ENCODE results near the gene SLC10A7.
A peak's percentile ranks its signal among the peaks of the same experiment; 100 is the strongest.

Gene SLC10A7

DNA sequence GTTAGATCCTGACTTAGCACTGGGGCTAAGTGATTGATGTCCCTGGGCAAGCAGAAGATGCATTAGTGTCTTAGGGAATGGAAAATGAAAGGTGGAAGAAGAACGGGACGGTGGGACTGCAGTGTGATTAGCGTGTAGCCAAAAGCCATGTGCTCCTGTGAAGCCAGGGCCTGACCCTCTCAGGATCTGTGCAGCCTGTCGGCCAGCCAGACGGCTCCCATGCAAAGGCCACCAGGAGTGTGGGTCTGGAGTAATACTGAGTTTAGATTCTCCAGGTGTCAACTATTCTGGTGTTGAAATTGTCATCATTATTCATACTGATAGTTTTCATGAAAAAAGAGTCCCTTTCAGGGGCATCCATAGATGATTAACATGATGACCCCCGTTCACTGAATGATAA is 275.4 kb downstream of the SLC10A7 start:
- DNase-seq: no peak

DNA sequence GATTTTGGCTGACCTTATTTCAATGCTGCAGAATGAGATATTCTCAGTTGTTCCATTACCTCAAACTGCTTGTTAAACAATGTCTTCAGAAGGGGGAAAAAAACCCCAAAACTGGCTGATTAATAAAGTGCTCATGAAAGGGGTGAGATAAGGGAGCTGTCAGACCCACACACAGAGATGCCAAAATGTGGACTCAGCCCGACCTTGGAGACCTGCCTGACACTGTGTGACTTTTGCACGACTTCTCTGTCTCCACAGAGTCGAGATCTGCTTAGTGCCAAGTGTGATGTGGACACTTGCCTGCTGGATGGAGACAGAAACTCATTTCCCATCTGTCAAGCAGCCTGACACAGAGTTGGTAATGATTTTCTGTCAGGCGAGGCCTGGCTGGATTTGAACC is 275.9 kb downstream of the SLC10A7 start:
- DNase-seq: no peak

DNA sequence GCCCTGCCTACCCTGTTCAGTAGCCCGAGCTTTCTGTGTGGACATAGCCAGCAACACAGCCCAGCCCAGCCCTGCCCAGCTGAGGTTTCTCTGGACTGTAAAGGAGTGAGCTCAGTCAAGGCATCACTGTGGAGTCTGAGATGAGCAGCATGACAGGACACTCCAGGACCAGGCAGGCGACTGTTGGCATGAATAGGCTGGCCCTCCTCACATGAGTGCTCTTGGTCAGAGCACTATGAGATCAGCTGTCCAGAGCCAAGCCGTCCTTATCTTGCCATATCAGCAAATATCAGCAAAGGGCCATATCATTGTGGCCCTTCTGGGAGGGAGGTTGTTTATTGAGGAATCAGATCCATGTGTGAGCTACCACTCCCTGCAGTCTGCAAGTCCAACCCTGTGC is 276.5 kb downstream of the SLC10A7 start:
- DNase-seq: no peak

DNA sequence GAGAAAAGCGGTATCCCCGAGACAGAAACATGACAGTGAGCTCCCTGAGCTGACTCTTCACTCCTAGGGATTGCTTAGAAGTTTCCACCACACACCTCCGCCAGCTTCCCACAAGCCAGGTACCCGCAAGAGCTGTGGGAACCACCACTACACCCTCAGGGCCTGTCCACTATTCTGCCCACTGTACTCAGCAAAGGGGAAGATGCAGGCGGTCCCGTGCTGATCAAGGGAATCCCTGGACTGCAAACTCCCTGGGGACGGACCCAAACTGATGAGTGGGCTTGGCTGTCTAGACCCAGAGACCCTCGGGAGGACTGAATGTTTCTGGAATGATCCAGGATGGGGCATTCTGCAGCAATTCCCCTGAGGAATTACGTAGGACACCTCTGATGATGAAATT is 277.2 kb downstream of the SLC10A7 start:
- DNase-seq: no peak

DNA sequence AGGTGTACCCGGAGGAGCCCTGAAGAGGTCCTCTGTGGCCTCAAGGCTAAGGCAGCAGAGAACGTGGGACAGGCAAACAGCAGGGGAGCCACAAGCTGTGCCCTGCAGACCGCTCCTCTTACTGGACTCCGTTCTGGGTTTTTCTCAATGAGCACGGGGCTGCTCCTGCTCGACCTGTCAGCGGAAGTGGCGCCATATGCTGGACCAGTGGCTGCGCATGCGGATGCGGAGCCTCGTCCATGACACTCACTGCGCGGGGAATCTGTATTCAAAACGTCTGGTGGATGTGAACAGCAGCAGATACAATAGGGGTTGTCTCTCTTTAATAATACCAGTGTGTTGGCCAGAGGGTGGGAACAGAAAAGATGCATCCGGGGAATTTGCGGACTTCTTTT is 277.9 kb downstream of the SLC10A7 start:
- no peak for DNase-seq

DNA sequence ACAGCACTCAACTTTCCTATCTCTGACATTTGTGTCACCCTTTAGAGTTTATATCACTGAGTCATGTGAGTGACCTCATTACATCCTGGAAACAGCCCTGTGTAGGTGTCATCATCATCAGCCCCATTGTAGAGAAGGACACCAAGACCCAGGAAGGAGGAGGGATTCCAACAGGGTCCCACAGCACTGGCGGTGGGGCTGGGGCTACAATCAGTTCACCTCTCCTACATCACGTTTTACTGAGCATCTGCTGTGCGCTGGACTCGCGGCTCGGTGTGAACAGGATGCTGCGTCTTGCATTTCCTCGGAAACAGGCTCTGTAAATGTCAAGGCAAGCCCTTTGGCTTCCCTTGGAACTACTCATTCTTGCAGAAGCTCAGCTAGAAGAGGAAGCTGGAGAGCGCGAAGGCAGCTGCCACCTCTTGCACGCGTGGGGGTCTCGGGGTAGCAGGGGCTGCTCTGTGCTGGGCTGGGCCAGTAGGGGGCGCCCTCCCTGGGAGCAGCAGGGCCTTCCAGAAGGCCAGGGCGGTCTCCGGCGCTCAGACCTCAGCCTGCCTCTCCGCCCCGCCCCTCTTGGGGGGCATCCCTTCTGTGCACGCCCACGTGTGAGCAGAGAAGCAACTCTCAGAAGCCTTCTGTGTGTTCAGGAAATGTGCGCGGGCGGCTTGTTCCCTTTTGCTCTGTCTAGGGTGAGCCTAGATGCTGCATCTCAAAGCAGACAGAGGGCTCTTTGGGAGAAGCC is 278.4 kb downstream of the SLC10A7 start:
- DNase-seq: peak; percentile 26 to 51

DNA sequence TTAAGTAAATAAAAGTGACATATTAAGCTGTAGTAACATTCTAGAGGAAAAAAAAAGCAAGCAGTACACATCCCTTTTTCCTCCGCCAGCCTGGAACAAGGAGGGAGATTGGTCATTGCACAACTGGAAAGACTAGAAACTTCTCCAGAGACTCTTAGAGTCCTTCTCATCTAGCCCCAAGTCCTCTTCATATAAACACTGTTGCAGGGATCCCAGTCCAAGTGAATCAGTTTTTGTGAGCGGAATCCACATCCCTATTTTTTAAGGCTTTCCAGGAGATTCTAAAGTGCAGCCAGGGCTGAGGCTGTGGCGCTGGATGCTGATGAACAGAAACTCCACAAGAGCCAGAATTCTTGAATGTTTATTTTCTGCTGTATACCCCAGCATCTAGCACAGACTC is 283.6 kb downstream of the SLC10A7 start:
- no peak for DNase-seq

DNA sequence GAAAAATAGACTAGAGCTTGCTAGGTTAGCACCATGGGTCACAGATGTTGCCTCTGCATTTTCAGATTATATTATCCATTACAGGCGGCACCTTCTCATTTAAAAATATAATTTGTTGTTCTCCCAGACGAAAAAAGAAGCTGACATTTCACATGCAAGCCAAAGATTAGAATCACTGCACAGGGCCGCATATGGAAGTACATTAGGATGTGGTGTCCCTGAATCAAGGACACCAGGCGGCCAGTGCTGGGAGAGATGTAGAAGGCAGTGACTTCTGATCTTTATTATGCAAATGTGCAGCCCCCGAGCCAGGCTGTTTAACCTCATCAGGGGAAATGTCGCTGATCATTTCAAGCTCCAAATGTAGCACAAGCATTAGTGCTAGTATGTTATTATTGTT is 284.6 kb downstream of the SLC10A7 start:
- DNase-seq: no peak

DNA sequence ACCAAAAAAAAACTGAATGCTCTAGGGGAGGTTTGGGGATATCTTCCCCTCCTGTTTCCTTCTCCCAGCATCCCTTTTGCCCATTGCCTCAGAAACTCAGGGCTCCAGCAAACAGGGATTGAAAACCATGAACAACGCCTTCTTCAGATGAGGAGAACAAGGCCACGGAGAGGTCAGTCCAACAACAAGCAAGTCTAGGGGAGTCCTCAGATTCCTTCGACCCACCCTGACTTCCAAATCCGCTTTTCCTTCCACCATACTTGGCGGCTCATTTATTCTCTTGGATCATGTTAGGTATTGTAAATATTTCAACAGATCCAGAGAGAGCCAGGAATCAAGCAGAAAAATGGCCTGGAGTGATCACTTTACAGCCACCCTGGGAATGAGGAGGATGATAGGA is 285.5 kb downstream of the SLC10A7 start:
- no peak for DNase-seq

DNA sequence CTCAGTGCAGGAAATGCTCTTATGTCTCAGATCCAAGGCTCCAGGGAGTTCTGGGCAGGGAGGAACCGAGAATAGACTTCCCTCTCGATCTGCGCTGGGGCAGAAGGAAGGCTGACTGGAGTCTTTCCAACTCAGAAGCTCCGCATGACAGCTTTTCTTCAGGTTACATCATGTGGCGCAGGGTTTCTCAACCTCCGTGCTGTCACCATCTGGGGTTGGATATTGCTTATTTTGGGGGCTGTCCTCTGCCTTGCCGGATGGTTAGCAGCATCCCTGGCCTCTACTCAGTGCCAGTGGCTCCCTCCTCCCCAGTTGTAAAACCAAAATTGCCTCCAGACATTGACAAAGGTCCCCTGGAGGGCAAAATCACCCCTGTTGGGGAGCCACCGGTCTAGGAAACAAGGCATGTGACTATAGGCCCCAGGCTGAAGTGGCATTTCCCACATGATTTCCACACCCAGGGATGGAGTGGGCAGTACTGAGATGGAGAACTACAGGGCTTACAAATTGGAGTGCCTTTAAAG is 286.0 kb downstream of the SLC10A7 start:
- no peak for DNase-seq

DNA sequence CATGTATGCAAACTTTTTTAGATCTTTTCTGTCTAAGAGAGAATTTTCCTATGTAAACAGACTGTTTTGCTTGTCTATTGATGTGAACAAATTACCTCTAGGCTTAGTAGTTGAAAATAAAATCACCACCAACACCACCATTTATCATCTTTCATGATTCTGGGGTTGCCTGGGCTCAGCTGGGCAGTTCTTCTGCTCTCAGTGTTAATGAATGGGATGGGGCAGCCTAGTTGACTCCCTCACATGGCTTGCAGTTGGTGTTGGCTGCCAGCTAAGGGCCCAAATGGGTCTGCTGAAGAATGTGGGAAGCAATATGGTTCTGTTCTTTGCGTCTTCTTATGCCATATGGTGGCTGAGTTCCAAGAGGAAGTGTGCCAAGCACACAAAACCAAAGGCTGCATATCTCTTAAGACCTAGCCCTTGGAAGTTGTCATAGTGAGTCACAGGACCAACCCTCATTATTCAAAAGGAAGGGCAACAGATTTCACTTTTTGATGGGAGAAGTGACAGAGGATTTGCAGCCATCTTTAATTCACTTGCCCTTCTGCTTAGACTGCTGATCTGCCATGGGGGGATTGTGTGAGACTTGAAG is 289.5 kb downstream of the SLC10A7 start:
- no peak for DNase-seq

DNA sequence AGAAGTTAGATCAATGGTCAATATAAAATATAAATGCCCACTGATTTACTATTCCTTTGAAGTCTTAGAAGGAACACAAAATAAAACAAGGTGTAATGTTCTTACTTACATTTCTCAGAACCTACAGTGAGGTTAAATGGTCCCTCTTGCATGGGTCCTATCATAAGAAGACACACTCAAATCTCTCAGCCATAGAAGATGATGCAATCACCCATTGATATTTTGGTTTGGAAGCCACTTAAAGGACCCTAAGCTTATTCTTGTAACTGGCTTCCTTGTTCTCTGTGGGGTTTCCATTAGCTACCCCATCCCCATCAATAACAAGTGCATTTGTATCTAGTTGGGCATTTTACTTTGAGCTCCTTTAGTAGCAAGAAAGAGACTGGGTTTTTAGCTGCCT is 292.3 kb downstream of the SLC10A7 start:
- no peak for DNase-seq

DNA sequence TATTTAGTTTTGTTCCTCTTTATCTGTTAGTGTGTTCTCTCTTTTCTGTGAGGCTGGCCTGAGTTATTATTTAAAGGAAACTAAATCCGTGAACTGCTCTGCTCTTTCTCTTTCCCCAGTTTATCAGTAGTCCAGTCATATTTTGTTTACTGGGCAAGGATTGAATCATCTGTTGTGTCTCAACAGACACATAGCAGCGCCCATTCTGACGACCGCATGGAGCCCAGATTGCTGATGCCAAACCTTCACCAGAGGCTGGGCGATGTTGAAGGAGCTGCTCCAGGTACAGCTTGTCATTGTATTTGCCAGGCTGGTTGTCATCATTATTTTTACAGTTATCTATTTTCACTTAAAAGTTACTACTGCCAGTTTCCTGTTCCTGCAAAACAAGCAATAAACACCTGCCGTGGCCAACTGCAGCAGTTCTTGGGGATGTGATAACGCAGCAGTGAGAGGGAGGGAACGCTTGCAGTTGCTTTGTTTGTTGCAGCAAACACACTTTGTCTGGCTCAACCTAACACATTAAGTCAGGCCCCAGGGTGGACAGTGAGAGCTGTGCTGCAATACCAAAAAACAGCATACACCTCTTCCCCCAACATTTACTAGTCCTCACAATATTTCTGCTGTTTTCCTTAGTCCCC is 297.3 kb downstream of the SLC10A7 start:
- no peak for DNase-seq

DNA sequence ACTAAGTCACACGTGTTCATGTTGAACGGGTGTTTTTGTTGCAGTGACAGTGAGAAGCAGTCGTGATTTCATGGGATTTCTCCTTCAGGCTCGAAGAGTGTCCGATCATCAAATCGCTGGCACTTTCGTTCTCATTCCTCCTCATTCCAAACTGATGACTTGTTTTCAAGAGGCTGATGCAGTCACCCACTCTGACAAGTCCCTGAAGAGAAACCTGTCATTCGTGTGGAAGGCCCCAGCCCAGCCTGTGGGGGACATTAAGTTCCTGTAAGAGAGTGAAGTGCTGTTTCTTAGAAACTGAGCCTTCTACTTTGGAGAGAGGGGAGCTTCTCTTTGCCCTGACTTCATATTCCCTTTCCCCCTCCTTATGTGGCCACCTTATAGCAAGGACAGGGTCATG is 299.4 kb downstream of the SLC10A7 start:
- no peak for DNase-seq

DNA sequence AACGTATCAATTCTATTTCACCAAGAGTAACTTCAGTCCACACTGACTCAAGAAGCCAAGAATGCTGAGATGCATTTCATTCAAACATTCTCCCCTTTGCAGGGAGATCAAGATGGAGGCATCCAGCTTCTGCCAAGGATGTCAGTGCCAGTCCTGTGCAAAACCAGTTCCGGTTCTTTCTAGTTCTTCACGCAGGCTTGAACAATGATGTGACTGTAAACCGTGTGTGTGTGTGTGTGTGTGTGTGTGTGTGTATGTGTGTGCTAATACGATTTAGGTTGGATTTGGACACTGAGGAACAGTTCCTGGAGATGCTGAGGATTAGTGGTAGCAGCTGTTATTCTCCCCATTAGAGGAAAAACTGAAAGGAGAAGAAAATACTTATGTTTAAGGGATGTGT is 307.5 kb downstream of the SLC10A7 start, which contains the start of gene REELD1:
Gene REELD1 (plus strand): TSS at position 301 of the 400 bp plus-strand sequence. CDS start 2,415 bp downstream, outside the sequence.
- DNase-seq: no peak

DNA sequence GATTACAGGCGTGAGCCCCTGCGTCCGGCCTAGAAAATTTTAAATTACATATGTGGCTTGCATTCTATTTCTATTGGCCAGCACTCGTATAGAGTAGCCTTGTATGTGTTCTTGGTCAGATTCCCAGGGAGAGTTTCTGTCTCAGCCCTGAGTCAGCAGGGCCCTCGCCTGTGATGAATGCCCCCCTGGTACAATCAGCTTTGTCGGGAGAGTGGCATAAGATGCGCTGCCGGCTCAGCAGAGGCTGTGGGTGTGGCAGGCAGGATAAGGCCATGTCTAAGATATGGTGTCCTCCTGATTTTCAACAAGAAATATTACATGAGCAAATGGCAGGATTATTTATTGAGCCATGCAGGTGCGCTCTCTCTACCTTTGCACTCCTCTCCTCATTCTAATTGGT is 309.0 kb downstream of the SLC10A7 start:
- no peak for DNase-seq

DNA sequence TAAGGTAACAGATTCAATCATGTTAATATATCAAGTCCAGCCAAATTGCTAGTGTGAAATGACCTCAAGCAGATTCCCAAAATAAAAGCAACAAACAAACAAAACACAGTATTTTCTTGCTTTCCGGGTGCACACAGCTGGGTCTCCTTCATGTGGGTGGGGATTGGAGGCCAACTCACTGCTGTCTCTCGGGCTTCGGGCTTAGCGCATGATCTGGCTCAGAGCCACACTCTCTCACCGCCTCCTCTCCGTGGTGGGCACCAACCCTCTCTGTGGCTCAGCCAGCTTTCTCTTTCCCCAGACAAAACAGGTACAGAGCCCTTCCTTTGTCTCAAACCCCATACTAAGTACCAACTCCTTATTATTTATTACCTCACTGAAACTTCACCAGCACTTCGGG is 310.3 kb downstream of the SLC10A7 start:
- DNase-seq: no peak

DNA sequence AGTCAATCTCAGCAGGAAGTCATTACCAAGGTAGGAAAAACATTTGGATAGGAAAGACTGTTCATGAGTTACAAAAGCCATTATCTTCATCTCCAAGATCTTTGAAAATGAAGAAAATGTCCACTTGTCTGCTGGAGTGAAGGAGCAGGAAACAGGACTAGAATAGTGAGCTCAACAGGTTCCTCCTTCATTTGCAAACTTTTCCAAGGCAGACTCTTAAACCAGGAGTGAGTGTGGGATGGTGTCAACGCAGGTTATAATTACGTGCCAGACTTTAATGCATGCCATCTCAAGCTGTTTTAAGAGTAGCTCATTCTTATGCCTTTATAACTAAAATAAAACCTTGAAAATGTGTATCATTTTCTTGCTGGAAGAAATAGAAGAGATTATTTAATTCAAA is 310.9 kb downstream of the SLC10A7 start:
- no peak for DNase-seq

DNA sequence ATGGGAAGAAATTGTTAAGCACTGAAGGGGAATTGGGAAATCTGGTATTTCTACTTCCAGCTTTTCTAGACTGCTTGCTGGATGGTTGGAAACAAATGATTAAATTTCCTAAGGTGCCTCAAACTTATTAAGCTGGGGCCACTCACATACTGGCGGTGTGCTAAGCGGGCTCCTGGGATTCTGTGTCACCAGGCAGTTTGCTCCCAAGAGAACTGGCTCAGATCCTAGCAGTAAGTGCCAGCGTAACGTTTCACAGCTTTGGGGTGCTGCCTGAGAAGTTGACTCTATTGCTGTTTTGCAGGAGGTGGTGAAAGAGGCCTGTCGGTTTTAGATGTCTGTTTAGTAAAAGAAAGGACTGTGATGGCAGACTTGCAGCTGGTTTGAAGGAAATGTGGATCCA is 314.3 kb downstream of the SLC10A7 start:
- no peak for DNase-seq

All from CD4-positive, alpha-beta T cell treated with Interferon alpha-2 for 1 hour (primary cell).